ENCODE results near the gene LIN28A. TPM values are rescaled to one million over a fixed set of nuclear protein-coding genes. Genes with fewer than 3 reads are reported as not detected.

Gene LIN28A
- total RNA-seq, 4 donors from 2014 or later = not detected

DNA sequence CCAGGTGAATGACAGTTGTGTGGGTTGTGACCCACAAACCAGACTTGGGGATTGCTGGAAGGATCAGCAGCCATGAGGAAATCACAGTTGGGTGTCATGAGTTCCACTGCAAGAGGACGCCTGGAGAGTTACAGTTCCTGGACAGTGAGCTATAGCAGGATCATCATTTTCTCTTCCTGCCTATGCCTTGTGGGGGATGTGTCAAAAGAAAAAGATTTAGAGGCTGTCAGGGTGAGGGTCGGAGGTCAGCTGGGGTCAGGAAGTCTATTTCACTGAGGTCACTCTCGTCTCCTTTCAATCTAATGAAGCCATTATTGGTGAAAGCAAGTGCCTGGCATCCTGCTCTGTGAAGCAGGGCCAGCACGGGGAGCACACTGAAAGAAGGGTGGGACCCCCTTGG is 7.0 kb upstream of the LIN28A start:
- Histone ChIP-seq H3K4me3 (no peak overlapping the region), H3K9me3 (no peaks in the 10 kb centered on the region), H3K36me3 (no peaks in the 10 kb centered on the region), H3K27me3 (peaks cover 0 to 11% of the 10 kb centered on the region in 2 donors), H3K27ac (no peak overlapping the region), H3K4me1 (no peaks in the 10 kb centered on the region)
- TF ChIP-seq, protein P1, sequence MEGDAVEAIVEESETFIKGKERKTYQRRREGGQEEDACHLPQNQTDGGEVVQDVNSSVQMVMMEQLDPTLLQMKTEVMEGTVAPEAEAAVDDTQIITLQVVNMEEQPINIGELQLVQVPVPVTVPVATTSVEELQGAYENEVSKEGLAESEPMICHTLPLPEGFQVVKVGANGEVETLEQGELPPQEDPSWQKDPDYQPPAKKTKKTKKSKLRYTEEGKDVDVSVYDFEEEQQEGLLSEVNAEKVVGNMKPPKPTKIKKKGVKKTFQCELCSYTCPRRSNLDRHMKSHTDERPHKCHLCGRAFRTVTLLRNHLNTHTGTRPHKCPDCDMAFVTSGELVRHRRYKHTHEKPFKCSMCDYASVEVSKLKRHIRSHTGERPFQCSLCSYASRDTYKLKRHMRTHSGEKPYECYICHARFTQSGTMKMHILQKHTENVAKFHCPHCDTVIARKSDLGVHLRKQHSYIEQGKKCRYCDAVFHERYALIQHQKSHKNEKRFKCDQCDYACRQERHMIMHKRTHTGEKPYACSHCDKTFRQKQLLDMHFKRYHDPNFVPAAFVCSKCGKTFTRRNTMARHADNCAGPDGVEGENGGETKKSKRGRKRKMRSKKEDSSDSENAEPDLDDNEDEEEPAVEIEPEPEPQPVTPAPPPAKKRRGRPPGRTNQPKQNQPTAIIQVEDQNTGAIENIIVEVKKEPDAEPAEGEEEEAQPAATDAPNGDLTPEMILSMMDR (IDR thresholded peaks at IDR 0.05) = no peak
- no peak for TF ChIP-seq EP300 (IDR thresholded peaks at IDR 0.05)
- TF ChIP-seq POLR2A (IDR thresholded peaks at IDR 0.05) = no peak
- no peak for DNase-seq (ENCODE audit: low spot score in 2 of 2)
- WGBS, 2 donors = 11 to 13% methylated on average over 4 of the region's 4 CpGs

GRCh38 chr1:26404641-26405040 is 6.0 kb upstream of the LIN28A start:
- WGBS, 2 donors = 83 to 87% methylated on average over 2 of the region's 2 CpGs
- no peaks in the 10 kb centered on the region for H3K9me3 ChIP-seq
- no peaks in the 10 kb centered on the region for H3K36me3 ChIP-seq
- peaks cover 0 to 20% of the 10 kb centered on the region in 2 donors for H3K27me3 ChIP-seq
- peaks cover 0 to 4% (median 0%) of the 10 kb centered on the region in 4 donors for H3K4me1 ChIP-seq
- no peak overlapping the region for H3K4me3 ChIP-seq
- DNase-seq (ENCODE audit: low spot score in 2 of 2) = no peak
- H3K27ac ChIP-seq = no peak overlapping the region
- TF ChIP-seq EP300 (IDR thresholded peaks at IDR 0.05) (no peak), POLR2A (IDR thresholded peaks at IDR 0.05) (no peak)
- TF ChIP-seq, protein P1 (IDR thresholded peaks at IDR 0.05) = no peak

DNA sequence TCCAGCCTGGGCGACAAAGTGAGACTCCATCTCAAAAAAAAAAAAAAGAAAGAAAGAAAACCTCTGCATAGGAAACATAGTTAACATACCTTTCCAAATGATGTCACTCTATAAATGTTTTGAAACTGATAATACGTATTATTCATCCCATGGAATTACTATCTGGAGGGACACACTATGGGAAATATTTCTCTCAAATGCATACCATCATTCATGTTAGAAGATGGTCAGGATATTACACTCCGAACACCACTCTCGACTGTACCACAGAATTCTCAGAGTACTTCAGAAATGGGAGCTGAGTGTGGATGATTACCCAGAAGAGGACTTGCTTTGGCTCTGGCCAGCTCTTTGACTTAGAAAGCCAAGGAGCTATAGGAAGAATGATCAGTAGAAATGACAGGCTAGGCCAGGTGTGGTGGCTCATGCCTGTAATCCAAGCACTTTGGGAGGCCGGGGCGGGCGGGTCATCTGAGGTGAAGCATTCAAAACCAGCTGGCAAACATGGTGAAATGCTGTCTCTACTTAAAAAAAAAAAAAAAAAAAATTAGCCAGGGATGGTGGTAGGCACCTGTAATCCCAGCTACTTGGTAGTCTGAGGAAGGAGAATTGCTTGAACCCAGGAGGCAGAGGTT is 5.2 kb upstream of the LIN28A start:
- DNase-seq (ENCODE audit: low spot score in 2 of 2) = no peak
- no peaks in the 10 kb centered on the region for H3K36me3 ChIP-seq
- WGBS, 2 donors = 79 to 84% methylated on average over 7 of the region's 7 CpGs
- peaks cover 0 to 27% of the 10 kb centered on the region in 2 donors for H3K27me3 ChIP-seq
- H3K4me3 ChIP-seq = no peak overlapping the region
- H3K27ac ChIP-seq = no peak overlapping the region
- H3K9me3 ChIP-seq = no peaks in the 10 kb centered on the region
- H3K4me1 ChIP-seq = peaks cover 0 to 4% (median 0%) of the 10 kb centered on the region in 4 donors
- TF ChIP-seq EP300 (IDR thresholded peaks at IDR 0.05) (no peak), POLR2A (IDR thresholded peaks at IDR 0.05) (no peak)
- TF ChIP-seq, protein P1 (IDR thresholded peaks at IDR 0.05) = no peak

DNA sequence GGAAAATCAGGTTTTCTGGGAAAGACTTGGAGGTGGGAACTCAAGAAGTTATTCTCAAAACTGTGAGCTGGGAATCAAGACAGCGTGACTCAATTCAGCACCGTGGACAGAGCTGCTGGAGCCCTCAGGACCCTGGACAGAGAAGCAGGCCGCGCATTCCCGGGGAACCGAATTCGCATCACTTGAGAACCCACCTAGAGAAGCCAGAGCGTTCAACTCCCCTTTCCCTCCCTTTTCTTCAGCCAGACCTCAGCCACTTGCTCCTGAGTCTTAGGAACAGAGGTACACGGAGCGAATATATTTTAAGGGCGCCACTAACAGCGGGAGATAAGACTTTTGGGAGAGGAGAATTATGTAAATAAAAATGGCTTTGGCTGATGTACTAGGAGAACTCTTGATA is 2.0 kb upstream of the LIN28A start:
- no peak overlapping the region for H3K27ac ChIP-seq
- peaks cover 0 to 54% of the 10 kb centered on the region in 2 donors for H3K27me3 ChIP-seq
- no peaks in the 10 kb centered on the region for H3K36me3 ChIP-seq
- peak in 1 of 2 donors; percentile 43 for TF ChIP-seq EP300 (IDR thresholded peaks at IDR 0.05)
- TF ChIP-seq, protein P1 (IDR thresholded peaks at IDR 0.05) = no peak
- no peaks in the 10 kb centered on the region for H3K9me3 ChIP-seq
- H3K4me3 ChIP-seq = no peak overlapping the region
- H3K4me1 ChIP-seq = peaks cover 0 to 4% (median 0%) of the 10 kb centered on the region in 4 donors
- peak; percentile 47 to 79 for DNase-seq (ENCODE audit: low spot score in 2 of 2)
- 1% methylated on average over 12 of the region's 12 CpGs for WGBS, 2 donors

DNA sequence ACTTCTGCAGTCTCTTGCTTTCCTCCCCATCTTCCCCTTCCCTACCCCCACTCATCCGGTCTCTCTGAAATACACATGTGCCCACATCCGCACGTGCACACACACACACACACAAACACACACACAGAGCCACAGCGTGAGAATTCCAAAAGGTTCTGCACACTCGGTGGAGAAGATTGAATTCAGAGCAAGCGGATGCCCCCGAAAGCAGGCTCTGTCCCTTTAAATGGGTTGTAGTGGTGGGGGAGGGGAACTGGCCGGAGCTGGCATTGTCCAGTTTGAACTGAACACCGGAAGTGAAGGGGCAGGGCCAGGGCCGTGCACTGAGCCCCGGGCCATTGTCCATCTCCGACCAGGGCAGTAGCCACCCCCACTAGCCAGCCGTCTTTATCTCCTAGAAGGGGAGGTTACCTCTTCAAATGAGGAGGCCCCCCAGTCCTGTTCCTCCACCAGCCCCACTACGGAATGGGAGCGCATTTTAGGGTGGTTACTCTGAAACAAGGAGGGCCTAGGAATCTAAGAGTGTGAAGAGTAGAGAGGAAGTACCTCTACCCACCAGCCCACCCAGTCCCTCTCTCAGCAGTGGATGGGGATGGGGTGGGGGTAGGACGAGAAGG is 1.3 kb upstream of the LIN28A start:
- H3K9me3 ChIP-seq = no peaks in the 10 kb centered on the region
- WGBS, 2 donors = 1 to 4% methylated on average over 16 of the region's 16 CpGs
- TF ChIP-seq POLR2A (IDR thresholded peaks at IDR 0.05) (no peak), EP300 (IDR thresholded peaks at IDR 0.05) (no peak)
- TF ChIP-seq, protein P1 (IDR thresholded peaks at IDR 0.05) = no peak
- peaks cover 0 to 4% (median 0%) of the 10 kb centered on the region in 4 donors for H3K4me1 ChIP-seq
- H3K27ac ChIP-seq = no peak overlapping the region
- H3K27me3 ChIP-seq = peaks cover 0 to 60% of the 10 kb centered on the region in 2 donors
- H3K4me3 ChIP-seq = no peak overlapping the region
- H3K36me3 ChIP-seq = no peaks in the 10 kb centered on the region
- no peak for DNase-seq (ENCODE audit: low spot score in 2 of 2)

Measured in tibial nerve (tissue), 4 donors.